CD14-positive monocyte (primary cell): ENCODE results near the gene SINHCAF. TPM values are rescaled to one million over a fixed set of nuclear protein-coding genes. Genes with fewer than 3 reads are reported as not detected.

Source experiments
- DNase-seq, 3 donors: peaks; one replicate each; pipeline ENCODE4 v3.0.0-alpha.2; 2011 to 2022
- H2AFZ ChIP-seq: 2 replicates; pipeline ENCODE4 v1.6.0; 2012; ENCODE audit warnings: mild to moderate bottlenecking, low read depth, low read length, inconsistent platforms; ENCODE audit not compliant: insufficient read depth, poor library complexity, severe bottlenecking
- H3K27ac ChIP-seq, 2 donors: 1 replicate in 1 of 2; 2 replicates in 1 of 2; pipeline ENCODE4 v1.5.1; 2012 to 2013; ENCODE audit warnings: low read length in 2 of 2, control low read depth in 1 of 2, inconsistent platforms in 1 of 2, low read depth in 1 of 2, mild to moderate bottlenecking in 1 of 2
- H3K27me3 ChIP-seq, 2 donors: one replicate each; pipeline versions ENCODE4 v1.6.0 to v1.6.1; 2011 to 2013; ENCODE audit warnings: low read length in 2 of 2; ENCODE audit not compliant: control insufficient read depth in 2 of 2, insufficient read depth in 2 of 2
- H3K36me3 ChIP-seq, 2 donors: replicated peaks in 1 of 2; 1 replicate in 1 of 2; 2 replicates in 1 of 2; pipeline versions ENCODE4 v1.5.1 to v1.6.1; 2012 to 2013; ENCODE audit warnings: low read length in 2 of 2, control low read depth in 1 of 2, inconsistent platforms in 1 of 2, mild to moderate bottlenecking in 1 of 2; ENCODE audit not compliant: insufficient read depth in 2 of 2, control insufficient read depth in 1 of 2
- H3K4me1 ChIP-seq, 2 donors: 1 replicate in 1 of 2; 2 replicates in 1 of 2; pipeline versions ENCODE4 v1.5.1 to v1.6.1; 2012 to 2013; ENCODE audit warnings: low read length in 2 of 2, control low read depth in 1 of 2, inconsistent platforms in 1 of 2, mild to moderate bottlenecking in 1 of 2, moderate library complexity in 1 of 2; ENCODE audit not compliant: insufficient read depth in 2 of 2, control insufficient read depth in 1 of 2
- H3K4me2 ChIP-seq: replicated peaks from 2 replicates; pipeline ENCODE3; 2012; ENCODE audit warnings: low read length, moderate library complexity, mild to moderate bottlenecking; ENCODE audit not compliant: poor library complexity, severe bottlenecking; ENCODE audit errors: extremely low read depth
- H3K4me3 ChIP-seq, 3 experiments: fragments of 200-600 bp in 1 of 3; sonication (generic) in 1 of 3; replicated peaks in 1 of 3; 1 replicate in 2 of 3; 2 replicates in 1 of 3; pipeline ENCODE4 v1.5.1; 2011 to 2013; ENCODE audit warnings: low read length in 3 of 3, mild to moderate bottlenecking in 3 of 3, control low read depth in 2 of 3, low read depth in 2 of 3, inconsistent platforms in 1 of 3, moderate library complexity in 1 of 3
- H3K79me2 ChIP-seq: 2 replicates; pipeline ENCODE4 v1.6.0; 2012; ENCODE audit warnings: mild to moderate bottlenecking, control low read depth, inconsistent platforms, low read length, moderate library complexity; ENCODE audit not compliant: insufficient read depth
- H3K9ac ChIP-seq: 2 replicates; pipeline ENCODE4 v1.6.0; 2017; ENCODE audit warnings: low read length, mild to moderate bottlenecking; ENCODE audit not compliant: insufficient read depth, poor library complexity, severe bottlenecking
- H3K9me3 ChIP-seq, 2 donors: replicated peaks in 1 of 2; 1 replicate in 1 of 2; 2 replicates in 1 of 2; pipeline versions ENCODE4 v1.5.1 to v1.6.1; 2012 to 2013; ENCODE audit warnings: low read length in 2 of 2, control low read depth in 1 of 2; ENCODE audit not compliant: control insufficient read depth in 1 of 2, insufficient read depth in 1 of 2
- H4K20me1 ChIP-seq: 2 replicates; pipeline ENCODE4 v1.6.0; 2012; ENCODE audit warnings: mild to moderate bottlenecking, low read length, control low read depth, moderate library complexity; ENCODE audit not compliant: insufficient read depth
- H3K27ac Mint-ChIP-seq, 7 donors: one replicate each; pipeline ENCODE4 v1.8.0; 2020; ENCODE audit warnings: mild to moderate bottlenecking in 7 of 7, mixed read lengths in 7 of 7, moderate library complexity in 6 of 7, inconsistent platforms in 2 of 7
- H3K27me3 Mint-ChIP-seq, 3 donors: one replicate each; pipeline ENCODE4 v1.8.0; 2021 to 2022; ENCODE audit warnings: low read depth in 3 of 3, mild to moderate bottlenecking in 3 of 3, mixed read lengths in 3 of 3, moderate library complexity in 3 of 3, inconsistent platforms in 1 of 3
- H3K36me3 Mint-ChIP-seq, 2 donors: one replicate each; pipeline ENCODE4 v1.8.0; 2020; ENCODE audit warnings: mixed read lengths in 2 of 2, inconsistent platforms in 1 of 2, mild to moderate bottlenecking in 1 of 2
- H3K4me1 Mint-ChIP-seq: one replicate; pipeline ENCODE4 v1.8.0; 2020; ENCODE audit warnings: mild to moderate bottlenecking, mixed read lengths
- H3K4me3 Mint-ChIP-seq, 2 donors: one replicate each; pipeline ENCODE4 v1.8.0; 2020; ENCODE audit warnings: mild to moderate bottlenecking in 2 of 2, mixed read lengths in 2 of 2, moderate library complexity in 1 of 2
- H3K9me3 Mint-ChIP-seq, 7 donors: one replicate each; pipeline ENCODE4 v1.8.0; 2020 to 2022; ENCODE audit warnings: mixed read lengths in 7 of 7, mild to moderate bottlenecking in 6 of 7, moderate library complexity in 6 of 7, inconsistent platforms in 2 of 7
- CTCF ChIP-seq: fragments of 200-600 bp; IDR thresholded peaks from one replicate; pipeline ENCODE4 v1.8.0; 2022; ENCODE audit warnings: antibody characterized with exemption, mild to moderate bottlenecking
- WGBS: methylation state at CpG from one replicate; pipeline ENCODE4 v1.1.5; 2013; ENCODE audit warnings: missing lambda C conversion rate; ENCODE audit not compliant: insufficient coverage; 5-methylcytosine and 5-hydroxymethylcytosine counted together
- intact Hi-C, 2 donors: fragments of 100-400 bp; cut with micrococcal nuclease; formaldehyde crosslinking; loops; one replicate each; pipeline versions ENCODE4 v1.15.0 to v1.15.1; 2023
- polyA plus RNA-seq, 3 donors: library from polyadenylated mRNA; depleted of rRNA in 1 of 3; unstranded in 2 of 3; stranded (reverse) in 1 of 3; fragments of 300-500 nt in 2 of 3; fragments of >200 nt in 1 of 3; fragmentation: Illumina TruSeq in 2 of 3; gene quantifications; 1 replicate in 2 of 3; 2 replicates in 1 of 3; pipeline ENCODE4 v1.2.3, GENCODE V29; 2012 to 2021

SINHCAF gene
- polyA plus RNA-seq, 3 donors: 14.2 to 20.2 (median 20.1) TPM

- no peak overlapping the region for H2AFZ ChIP-seq
- Mint-ChIP-seq H3K9me3 (no peaks in the 10 kb centered on the region), H3K36me3 (peaks cover 2 to 5% of the 10 kb centered on the region in 2 donors), H3K27me3 (no peaks in the 10 kb centered on the region), H3K4me3 (peak overlapping the region; percentile 71 to 88), H3K27ac (peak overlapping the region; percentile 43 to 90 (median 76)), H3K4me1 (peaks cover 59% of the 10 kb centered on the region)
- TF ChIP-seq CTCF: no peak
- peak overlapping the region; percentile 74 for H3K4me2 ChIP-seq
- WGBS: no CpG with 5 or more reads among the region's 3 CpGs
- H3K9me3 ChIP-seq: no peaks in the 10 kb centered on the region
- no peaks in the 10 kb centered on the region for H3K27me3 ChIP-seq
- H3K9ac ChIP-seq: peak overlapping the region; percentile 47
- H3K79me2 ChIP-seq: peaks cover 100% of the 10 kb centered on the region
- no peak for DNase-seq
- H3K27ac ChIP-seq: peak overlapping the region in 1 of 2 donors; percentile 80
- intact Hi-C loops: no loop called here
- peaks cover 87% of the 10 kb centered on the region for H4K20me1 ChIP-seq
- H3K36me3 ChIP-seq: no peaks in the 10 kb centered on the region
- H3K4me3 ChIP-seq: peak overlapping the region; percentile 48 to 96 (median 77)
- H3K4me1 ChIP-seq: peaks cover 25 to 46% of the 10 kb centered on the region in 2 donors
Measured at GRCh38 chr12:31316891-31317290, 9.1 kb downstream of the SINHCAF start.

- Histone ChIP-seq H3K27ac (no peak overlapping the region), H3K4me2 (no peak overlapping the region), H3K4me3 (no peak overlapping the region), H3K27me3 (no peaks in the 10 kb centered on the region), H2AFZ (no peak overlapping the region), H3K4me1 (peaks cover 25 to 39% of the 10 kb centered on the region in 2 donors), H3K79me2 (peaks cover 100% of the 10 kb centered on the region), H3K36me3 (no peaks in the 10 kb centered on the region), H3K9ac (no peak overlapping the region), H3K9me3 (no peaks in the 10 kb centered on the region), H4K20me1 (peaks cover 92% of the 10 kb centered on the region)
- H3K4me3 Mint-ChIP-seq: no peak overlapping the region
- H3K4me1 Mint-ChIP-seq: peaks cover 50% of the 10 kb centered on the region
- DNase-seq: no peak
- TF ChIP-seq CTCF: no peak
- no peak overlapping the region for H3K27ac Mint-ChIP-seq
- H3K27me3 Mint-ChIP-seq: no peaks in the 10 kb centered on the region
- intact Hi-C loops: no loop called here
- no peaks in the 10 kb centered on the region for H3K9me3 Mint-ChIP-seq
- H3K36me3 Mint-ChIP-seq: peaks cover 7 to 10% of the 10 kb centered on the region in 2 donors
- 100% methylated on average over 1 of the region's 7 CpGs for WGBS
Measured at GRCh38 chr12:31315784-31316465, 10.0 kb downstream of the SINHCAF start.
